ENCODE measurements around the gene STARD9. TPM values are rescaled to one million over a fixed set of nuclear protein-coding genes. Genes with fewer than 3 reads are reported as not detected.

STARD9 gene
- total and polyA plus RNA-seq, 2 of the 4 experiments (the other 2 are of a cell fraction), result 2.0 to 3.2 TPM

DNA sequence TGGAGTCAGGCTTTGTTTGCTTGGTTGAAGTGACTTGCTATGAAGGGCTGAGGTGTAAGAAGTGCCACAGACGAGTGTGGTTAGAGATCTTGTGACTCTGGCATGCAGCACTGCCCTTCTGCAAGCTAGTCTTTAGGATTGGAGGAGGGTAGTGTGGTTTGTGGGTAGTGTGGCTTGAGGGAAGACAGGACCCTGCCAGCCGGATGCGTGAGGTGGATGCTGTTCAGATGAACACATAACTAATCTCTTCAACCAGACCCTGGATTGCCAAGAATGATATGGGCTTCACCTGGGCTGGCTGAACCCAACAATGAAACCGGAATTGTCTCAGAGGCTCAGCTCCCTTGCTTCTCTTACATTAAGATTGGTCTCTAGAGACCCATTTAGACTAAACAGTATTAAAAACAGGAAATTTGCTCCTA lies 32.7 kb downstream of the STARD9 start:
- no peak for ATAC-seq (ENCODE audit: low read depth)
- TF ChIP-seq RCOR1 (IDR thresholded peaks at IDR 0.05; ENCODE audit: insufficient replicate concordance, low read length) (no peak), CEBPB (IDR thresholded peaks at IDR 0.05; ENCODE audit: low read depth, low read length) (no peak), FOS (IDR thresholded peaks at IDR 0.05; ENCODE audit: low read depth, low read length) (no peak), POLR2A (IDR thresholded peaks at IDR 0.05; ENCODE audit: low read depth, low read length) (no peak), CHD1 (IDR thresholded peaks at IDR 0.05; ENCODE audit: low read depth, low read length) (no peak), MAFK (IDR thresholded peaks at IDR 0.05; ENCODE audit: low read depth, low read length) (no peak), NFE2L2 (IDR thresholded peaks at IDR 0.05; ENCODE audit: low read depth, low read length) (no peak)
- no peak overlapping the region for H2AK5ac ChIP-seq (ENCODE audit: low read depth, low read length)

More for the DNA sequence above, 32.7 kb downstream of the STARD9 start:
- Histone ChIP-seq H3K9ac (ENCODE audit: low read depth, low read length) (no peak overlapping the region), H2BK120ac (ENCODE audit: low read depth, low read length) (no peak overlapping the region), H3K36me3 (ENCODE audit: control insufficient read depth, insufficient read depth, low read length) (no peaks in the 10 kb centered on the region), H4K8ac (ENCODE audit: low read depth in 2 of 2, low read length in 2 of 2) (no peak overlapping the region), H2AK9ac (replicated peaks; ENCODE audit: low read depth, low read length, poor library complexity) (no peak overlapping the region), H3K79me1 (ENCODE audit: low read depth in 1 of 2, low read length in 2 of 2) (peaks cover 4 to 13% of the 10 kb centered on the region in 2 experiments; a peak in 2 of 4 replicates), H3K23ac (ENCODE audit: low read depth, low read length) (no peak overlapping the region), H3K4me1 (ENCODE audit: control insufficient read depth, insufficient read depth, low read length) (no peaks in the 10 kb centered on the region), H3K4me2 (ENCODE audit: low read depth, low read length) (no peak overlapping the region), H2BK20ac (ENCODE audit: low read depth, low read length) (no peak overlapping the region), H3K4ac (ENCODE audit: low read depth, low read length) (no peak overlapping the region), H2BK15ac (ENCODE audit: low read depth, low read length) (no peak overlapping the region), H3K4me3 (ENCODE audit: insufficient read depth, low read depth, low read length) (no peak overlapping the region), H3K27me3 (ENCODE audit: control insufficient read depth, insufficient read depth, low read length) (no peaks in the 10 kb centered on the region), H3K27ac (ENCODE audit: insufficient read depth, low read length) (no peak overlapping the region), H3K14ac (replicated peaks; ENCODE audit: low read depth, low read length) (no peak overlapping the region), H4K5ac (ENCODE audit: low read depth, low read length) (no peak overlapping the region), H3K56ac (ENCODE audit: extremely low read depth, insufficient read depth, low read length) (no peak overlapping the region), H3K9me1 (ENCODE audit: insufficient read depth, low read length) (peaks cover 7% of the 10 kb centered on the region), H2AFZ (replicated peaks; ENCODE audit: low read length, poor library complexity) (no peak overlapping the region), H2BK5ac (ENCODE audit: low read depth, low read length, poor library complexity, severe bottlenecking) (no peak overlapping the region), H3K18ac (ENCODE audit: low read depth, low read length) (no peak overlapping the region), H4K91ac (ENCODE audit: insufficient read depth, low read depth, low read length) (no peak overlapping the region), H3K9me3 (ENCODE audit: control insufficient read depth, insufficient read depth, low read length) (no peaks in the 10 kb centered on the region), H4K20me1 (ENCODE audit: insufficient read depth, low read length) (no peaks in the 10 kb centered on the region)
- ChIA-PET POLR2A (ENCODE audit: unreplicated experiment) (no interaction called here), CTCF (no interaction called here)
- in situ Hi-C loops (cut with MboI; ENCODE audit: low sequenced_read_pairs) (no loop called here), intact Hi-C loops (cut with micrococcal nuclease) (no loop called here), dilution Hi-C loops (cut with HindIII; ENCODE audit: low sequenced_read_pairs, unreplicated experiment) (no loop called here)
- no CpG with 5 or more reads among the region's 4 CpGs for WGBS, 2 experiments (ENCODE audit: extremely low coverage in 2 of 2, insufficient read length in 1 of 2)
- no TSS peak for BruUV-seq (replicated peaks)
- no peak for DNase-seq

Measured in IMR-90 (cell line).